GM03348 (cell line): ENCODE data around the gene EXOC6.

Experiments used
- DNase-seq: peaks from one replicate; pipeline ENCODE4 v3.0.0; 2012; ENCODE audit warnings: low spot score

EXOC6 gene

GRCh38 chr10:92848441-92849233, at the start of gene EXOC6:
Gene EXOC6 (plus strand): TSS chr10:92848520. CDS start chr10:92848534, 14 bp downstream.
- peak; percentile 96 for DNase-seq

GRCh38 chr10:92799568-92799967, 48.8 kb upstream of the EXOC6 start:
- DNase-seq, result no peak

GRCh38 chr10:92800134-92800733, 48.1 kb upstream of the EXOC6 start:
- no peak for DNase-seq

- no peak for DNase-seq
Observed at GRCh38 chr10:92801978-92802872, 46.1 kb upstream of the EXOC6 start.

- no peak for DNase-seq
Observed at GRCh38 chr10:92809840-92810239, 38.5 kb upstream of the EXOC6 start.

GRCh38 chr10:92810934-92811532, 37.3 kb upstream of the EXOC6 start:
- DNase-seq, result no peak

GRCh38 chr10:92811986-92812385, 36.3 kb upstream of the EXOC6 start:
- no peak for DNase-seq

- no peak for DNase-seq
Observed at GRCh38 chr10:92813979-92814378, 34.3 kb upstream of the EXOC6 start.

GRCh38 chr10:92814790-92815189, 33.5 kb upstream of the EXOC6 start:
- no peak for DNase-seq

- no peak for DNase-seq
Observed at GRCh38 chr10:92816091-92816531, 32.2 kb upstream of the EXOC6 start.

GRCh38 chr10:92822060-92822634, 26.2 kb upstream of the EXOC6 start:
- DNase-seq, result peak; percentile 32

GRCh38 chr10:92822964-92823363, 25.4 kb upstream of the EXOC6 start:
- no peak for DNase-seq

GRCh38 chr10:92826061-92826460, 22.3 kb upstream of the EXOC6 start:
- DNase-seq, result no peak

GRCh38 chr10:92826504-92826903, 21.8 kb upstream of the EXOC6 start:
- DNase-seq, result no peak

GRCh38 chr10:92829042-92829785, 19.1 kb upstream of the EXOC6 start:
- DNase-seq, result no peak

GRCh38 chr10:92829786-92830377, 18.4 kb upstream of the EXOC6 start:
- DNase-seq, result no peak

- DNase-seq, result no peak
Observed at GRCh38 chr10:92830478-92831389, 17.6 kb upstream of the EXOC6 start.

- DNase-seq, result no peak
Observed at GRCh38 chr10:92832121-92832520, 16.2 kb upstream of the EXOC6 start.

GRCh38 chr10:92832998-92833650, 15.2 kb upstream of the EXOC6 start:
- DNase-seq, result no peak
